ENCODE data around the gene SMPDL3A.

Gene SMPDL3A

DNA sequence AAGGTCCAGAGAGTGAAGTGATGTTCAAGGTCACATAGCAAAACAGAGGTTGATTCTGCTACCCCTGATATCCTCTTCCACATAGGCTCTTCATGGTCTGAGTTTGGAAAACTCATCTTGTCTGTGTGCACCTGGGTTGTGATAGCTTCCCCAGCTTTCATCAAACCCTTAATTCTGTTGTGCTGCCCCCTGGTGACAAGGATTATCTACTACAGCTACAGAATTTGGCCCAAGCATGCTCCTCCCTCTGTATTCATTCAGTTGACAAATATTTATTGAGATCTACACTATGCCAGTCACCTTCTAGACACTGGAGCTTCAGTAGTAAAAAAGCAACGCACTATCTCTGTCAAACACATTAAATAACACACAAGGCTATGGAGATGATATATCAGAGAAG lies 50.4 kb downstream of the SMPDL3A start:
- Histone ChIP-seq H3K36me3 (ENCODE audit: insufficient read depth, low read length) (no peaks in the 10 kb centered on the region), H3K9me3 (ENCODE audit: low read depth, low read length) (no peaks in the 10 kb centered on the region), H3K9ac (ENCODE audit: insufficient read length) (no peak overlapping the region), H3K27ac (no peak overlapping the region), H3K4me3 (no peak overlapping the region)
- TF ChIP-seq FOXP2 (optimal IDR thresholded peaks at IDR 0.05; ENCODE audit: control extremely low read depth, extremely low read length, insufficient read depth) = no peak
- no peak for TF ChIP-seq EZH2 (IDR thresholded peaks at IDR 0.05)
- no peak for TF ChIP-seq POLR2AphosphoS5 (IDR thresholded peaks at IDR 0.05; ENCODE audit: borderline replicate concordance, low read depth, low read length)
- peak; percentile 58 for DNase-seq (ENCODE audit: low read depth, low spot score)

DNA sequence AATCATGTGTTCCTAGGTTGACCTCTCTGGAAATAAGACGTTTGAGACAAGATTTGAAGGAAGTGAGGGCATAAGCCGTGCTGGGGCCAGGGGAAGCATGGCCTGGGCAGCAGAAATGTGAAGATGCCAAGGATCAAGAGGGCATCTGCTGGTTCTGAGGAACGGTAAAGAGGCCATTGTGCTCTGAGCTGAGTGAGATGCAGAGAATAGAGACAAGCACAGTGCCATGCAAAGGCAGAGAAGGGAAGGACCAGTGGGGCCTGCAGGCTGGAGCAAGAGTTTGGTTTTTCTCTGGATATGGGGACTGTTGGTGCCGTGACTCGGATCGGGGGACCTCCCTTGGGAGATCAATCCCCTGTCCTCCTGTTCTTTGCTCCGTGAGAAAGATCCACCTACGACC lies 50.8 kb downstream of the SMPDL3A start:
- TF ChIP-seq FOXP2 (optimal IDR thresholded peaks at IDR 0.05; ENCODE audit: control extremely low read depth, extremely low read length, insufficient read depth) = no peak
- TF ChIP-seq POLR2AphosphoS5 (IDR thresholded peaks at IDR 0.05; ENCODE audit: borderline replicate concordance, low read depth, low read length) = no peak
- TF ChIP-seq EZH2 (IDR thresholded peaks at IDR 0.05) = no peak
- no peak overlapping the region for H3K27ac ChIP-seq
- H3K9me3 ChIP-seq (ENCODE audit: low read depth, low read length) = no peaks in the 10 kb centered on the region
- H3K4me3 ChIP-seq = no peak overlapping the region
- no peak for DNase-seq (ENCODE audit: low read depth, low spot score)
- H3K36me3 ChIP-seq (ENCODE audit: insufficient read depth, low read length) = no peaks in the 10 kb centered on the region
- no peak overlapping the region for H3K9ac ChIP-seq (ENCODE audit: insufficient read length)

DNA sequence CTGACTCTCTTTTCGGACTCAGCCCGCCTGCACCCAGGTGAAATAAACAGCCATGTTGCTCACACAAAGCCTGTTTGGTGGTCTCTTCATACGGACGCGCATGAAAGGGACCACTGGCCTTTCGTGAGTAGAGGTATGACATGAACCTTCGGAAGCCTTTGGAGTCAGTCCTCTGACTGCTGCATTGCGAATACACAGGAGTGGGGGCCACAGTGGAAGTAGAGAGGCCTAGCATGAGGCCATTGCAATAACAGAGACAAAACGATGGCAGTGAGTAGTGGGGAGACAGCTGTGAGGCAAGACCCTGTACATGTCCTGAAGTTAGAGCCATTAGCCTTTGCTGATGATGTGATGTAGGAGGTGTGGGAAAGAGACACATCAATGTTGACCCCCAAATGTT lies 56.4 kb downstream of the SMPDL3A start:
- TF ChIP-seq EZH2 (IDR thresholded peaks at IDR 0.05) (no peak), POLR2AphosphoS5 (IDR thresholded peaks at IDR 0.05; ENCODE audit: borderline replicate concordance, low read depth, low read length) (no peak), FOXP2 (optimal IDR thresholded peaks at IDR 0.05; ENCODE audit: control extremely low read depth, extremely low read length, insufficient read depth) (no peak)
- DNase-seq (ENCODE audit: low read depth, low spot score) = no peak
- no peak overlapping the region for H3K27ac ChIP-seq

DNA sequence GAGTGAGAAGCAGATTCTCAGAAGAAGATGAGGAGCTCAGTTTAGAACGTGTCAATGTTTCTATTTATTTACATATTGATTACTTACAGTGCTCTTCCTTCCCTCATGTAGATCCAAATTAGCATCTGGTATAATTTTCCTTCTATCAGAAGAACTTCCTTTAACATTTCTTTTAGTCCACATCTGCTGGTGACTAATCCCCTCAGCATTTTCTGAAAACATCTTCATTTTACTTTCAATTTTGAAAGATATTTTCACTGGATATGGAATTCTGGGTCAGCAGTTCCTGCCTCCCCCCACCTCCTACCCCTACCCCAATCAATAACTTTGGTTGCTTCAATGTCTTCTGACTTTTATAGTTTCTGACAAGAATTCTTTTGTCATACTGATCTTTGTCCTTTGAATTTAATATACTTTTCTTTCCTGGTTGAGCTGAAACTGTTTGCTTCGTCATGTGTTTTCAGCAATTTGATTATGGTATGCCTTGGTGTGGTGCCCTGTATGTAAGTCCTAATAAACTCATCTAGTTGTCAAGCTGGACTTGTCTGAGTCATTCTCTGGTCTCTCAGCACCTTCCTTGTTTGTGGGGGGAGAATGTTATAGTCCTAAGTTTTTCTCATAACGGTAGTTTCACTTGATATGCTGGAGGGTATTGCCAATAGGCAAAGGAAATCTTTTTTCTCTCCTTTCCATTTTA lies 57.0 kb downstream of the SMPDL3A start:
- peak overlapping the region; percentile 48 for H3K4me3 ChIP-seq
- peak overlapping the region; percentile 45 for H3K9ac ChIP-seq (ENCODE audit: insufficient read length)
- TF ChIP-seq FOXP2 (optimal IDR thresholded peaks at IDR 0.05; ENCODE audit: control extremely low read depth, extremely low read length, insufficient read depth) (no peak), EZH2 (IDR thresholded peaks at IDR 0.05) (no peak), POLR2AphosphoS5 (IDR thresholded peaks at IDR 0.05; ENCODE audit: borderline replicate concordance, low read depth, low read length) (no peak)
- peak overlapping the region; percentile 73 for H3K27ac ChIP-seq
- DNase-seq (ENCODE audit: low read depth, low spot score) = no peak
- no peaks in the 10 kb centered on the region for H3K36me3 ChIP-seq (ENCODE audit: insufficient read depth, low read length)
- H3K9me3 ChIP-seq (ENCODE audit: low read depth, low read length) = no peaks in the 10 kb centered on the region

More for the DNA sequence above, 56.4 kb downstream of the SMPDL3A start:
- no peaks in the 10 kb centered on the region for H3K36me3 ChIP-seq (ENCODE audit: insufficient read depth, low read length)
- H3K9ac ChIP-seq (ENCODE audit: insufficient read length) = no peak overlapping the region
- H3K9me3 ChIP-seq (ENCODE audit: low read depth, low read length) = no peaks in the 10 kb centered on the region
- H3K4me3 ChIP-seq = no peak overlapping the region

DNA sequence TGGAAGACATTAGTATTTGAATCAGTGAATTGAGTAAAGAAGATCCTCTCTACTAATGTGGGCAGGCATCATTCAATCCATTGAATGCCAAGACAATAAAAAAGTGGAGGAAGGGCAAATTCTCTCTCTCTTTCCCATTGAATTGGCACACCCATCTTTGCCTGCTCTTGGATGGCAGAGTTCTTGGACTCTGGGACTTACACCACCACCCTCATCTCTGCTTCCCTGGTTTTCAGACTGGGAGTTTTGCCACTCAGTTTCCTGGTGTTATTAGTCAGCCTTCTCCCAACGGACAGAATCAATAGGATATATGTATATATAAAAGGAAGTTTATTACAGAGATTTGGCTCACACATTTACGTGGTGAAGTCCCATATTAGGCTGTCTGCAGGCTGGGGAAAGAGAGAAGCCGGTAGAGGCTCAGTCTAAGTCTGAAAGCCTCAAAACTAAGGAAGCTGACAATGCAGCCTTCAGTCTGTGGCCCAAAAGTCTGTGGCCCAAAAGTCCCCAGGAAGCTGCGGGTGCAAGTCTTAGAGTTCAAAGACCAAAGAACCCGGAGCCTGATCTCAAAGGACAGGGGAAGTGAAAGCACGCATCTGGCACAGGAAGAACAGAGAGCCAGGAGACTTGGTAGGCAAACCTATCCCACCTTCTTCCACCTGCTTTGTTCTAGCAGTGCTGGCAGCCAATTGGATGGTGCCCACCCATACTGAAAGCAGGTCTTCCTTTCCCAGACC lies 64.4 kb downstream of the SMPDL3A start:
- Histone ChIP-seq H3K9ac (ENCODE audit: insufficient read length) (no peak overlapping the region), H3K4me3 (no peak overlapping the region), H3K9me3 (ENCODE audit: low read depth, low read length) (no peaks in the 10 kb centered on the region), H3K27ac (no peak overlapping the region), H3K36me3 (ENCODE audit: insufficient read depth, low read length) (no peaks in the 10 kb centered on the region)
- no peak for DNase-seq (ENCODE audit: low read depth, low spot score)
- TF ChIP-seq POLR2AphosphoS5 (IDR thresholded peaks at IDR 0.05; ENCODE audit: borderline replicate concordance, low read depth, low read length) = no peak
- TF ChIP-seq EZH2 (IDR thresholded peaks at IDR 0.05) = no peak
- no peak for TF ChIP-seq FOXP2 (optimal IDR thresholded peaks at IDR 0.05; ENCODE audit: control extremely low read depth, extremely low read length, insufficient read depth)

Data from SK-N-MC (cell line).